NCI-H2029 (cell line): ENCODE measurements around the gene COA5.

Experiments used
- DNase-seq: peaks from one replicate; lab custom pipeline; 2025; lab: John Stamatoyannopoulos, UW

Gene COA5

GRCh38 chr2:98572211-98572610, 36.1 kb downstream of the COA5 start:
- DNase-seq, result no peak

GRCh38 chr2:98571796-98572195, 36.5 kb downstream of the COA5 start:
- DNase-seq, result no peak

GRCh38 chr2:98571121-98571701, 37.1 kb downstream of the COA5 start:
- DNase-seq, result no peak

GRCh38 chr2:98570356-98570755, 38.0 kb downstream of the COA5 start:
- DNase-seq, result no peak

GRCh38 chr2:98569915-98570314, 38.4 kb downstream of the COA5 start:
- DNase-seq, result no peak

- DNase-seq, result peak; percentile 18
These were observed 39.0 kb downstream of the COA5 start for GRCh38 chr2:98569197-98569793.

GRCh38 chr2:98568161-98568956, 40.0 kb downstream of the COA5 start:
- DNase-seq, result no peak

- DNase-seq, result no peak
These were observed 42.4 kb downstream of the COA5 start for GRCh38 chr2:98565941-98566340.

- DNase-seq, result no peak
These were observed 42.9 kb downstream of the COA5 start for GRCh38 chr2:98565286-98565860.

GRCh38 chr2:98564541-98565132, 43.7 kb downstream of the COA5 start:
- no peak for DNase-seq

- no peak for DNase-seq
These were observed 44.9 kb downstream of the COA5 start for GRCh38 chr2:98563394-98563793.

- DNase-seq, result no peak
These were observed 46.2 kb downstream of the COA5 start for GRCh38 chr2:98561902-98562695.

- no peak for DNase-seq
These were observed 47.3 kb downstream of the COA5 start for GRCh38 chr2:98561018-98561417.

GRCh38 chr2:98560256-98560771, 48.0 kb downstream of the COA5 start:
- no peak for DNase-seq

GRCh38 chr2:98559581-98559980, 48.7 kb downstream of the COA5 start:
- DNase-seq, result no peak

GRCh38 chr2:98558852-98559530, 49.3 kb downstream of the COA5 start:
- no peak for DNase-seq

GRCh38 chr2:98556344-98557033, 51.8 kb downstream of the COA5 start:
- DNase-seq, result no peak

GRCh38 chr2:98555696-98556095, 52.6 kb downstream of the COA5 start:
- DNase-seq, result no peak

- DNase-seq, result no peak
These were observed 54.0 kb downstream of the COA5 start for GRCh38 chr2:98554116-98554861.
